Right ventricle myocardium superior (tissue), 1 donor: ENCODE results near the gene SH2D5. TPM values are rescaled to one million over a fixed set of nuclear protein-coding genes. Genes with fewer than 3 reads are reported as not detected.
A peak's percentile ranks its signal among the peaks of the same experiment; 100 is the strongest.

Experiments
- ATAC-seq: fragments of 200-7000 bp; cut with Tn5 transposase; one replicate; pipeline ENCODE4 v1.9.1; 2020; ENCODE audit warnings: mild to moderate bottlenecking; ENCODE audit not compliant: poor library complexity
- DNase-seq: peaks from one replicate; pipeline ENCODE4 v3.0.0-alpha.2; 2020
- intact Hi-C: fragments of 100-400 bp; cut with DNase I; formaldehyde crosslinking; loops from one replicate; pipeline ENCODE4 v1.11.2; 2022
- long read RNA-seq: library from polyadenylated mRNA; unstranded; transcript quantifications from one replicate; pipeline ENCODE4 v2.0.0, GENCODE V29; 2021
- total RNA-seq: library from RNA; stranded (reverse); fragmentation: NEBNext Ultra II Directional; extraction: Animal tissue kit (Norgen Biotek cat#: 25700); gene quantifications from one replicate; pipeline ENCODE4 v1.2.1, GENCODE V29; 2021
- donor health status: DM: no; HTN: yes; CAD: no; lungs with severe emphysema.

SH2D5 gene
- not detected for total RNA-seq
- long read RNA-seq, result 0 reads

GRCh38 chr1:20732588-20733359 is at the start of gene SH2D5:
Gene SH2D5, minus strand, starts transcription at chr1:20732703. Its CDS starts 4,659 bp downstream, at chr1:20728044.
- intact Hi-C loops, result no loop called here
- peak; percentile 63 for DNase-seq

GRCh38 chr1:20775700-20776099 is 43.2 kb upstream of the SH2D5 start:
- no peak for ATAC-seq
- DNase-seq, result no peak
- intact Hi-C loops, result no loop called here

More at GRCh38 chr1:20732588-20733359, at the start of gene SH2D5:
- peak; percentile 75 for ATAC-seq

- intact Hi-C loops, result no loop called here
- DNase-seq (no peak), ATAC-seq (no peak)
These were observed 39.3 kb upstream of the SH2D5 start for GRCh38 chr1:20771780-20772179.

- DNase-seq, result no peak
- intact Hi-C loops, result no loop called here
- ATAC-seq, result no peak
These were observed 38.0 kb upstream of the SH2D5 start for GRCh38 chr1:20770314-20771087.

- intact Hi-C loops, result no loop called here
- DNase-seq, result no peak
- ATAC-seq, result peak; percentile 90
These were observed 34.8 kb upstream of the SH2D5 start for GRCh38 chr1:20767271-20767670.

- intact Hi-C loops, result no loop called here
- DNase-seq, result no peak
- ATAC-seq, result no peak
These were observed 30.9 kb upstream of the SH2D5 start for GRCh38 chr1:20763417-20763816.

- intact Hi-C loops, result no loop called here
- ATAC-seq (no peak), DNase-seq (no peak)
These were observed 27.8 kb upstream of the SH2D5 start for GRCh38 chr1:20760322-20760721.

- intact Hi-C loops, result no loop called here
- ATAC-seq (no peak), DNase-seq (no peak)
These were observed 21.1 kb upstream of the SH2D5 start for GRCh38 chr1:20753589-20753988.

GRCh38 chr1:20751462-20751990 is 19.0 kb upstream of the SH2D5 start:
- ATAC-seq (no peak), DNase-seq (no peak)
- intact Hi-C loops, result no loop called here

GRCh38 chr1:20742671-20743070 is 10.2 kb upstream of the SH2D5 start:
- intact Hi-C loops, result no loop called here
- DNase-seq, result no peak
- ATAC-seq, result no peak

GRCh38 chr1:20740781-20741180 is 8.3 kb upstream of the SH2D5 start:
- ATAC-seq, result no peak
- intact Hi-C loops, result no loop called here
- no peak for DNase-seq

- intact Hi-C loops, result no loop called here
- DNase-seq (no peak), ATAC-seq (no peak)
These were observed 6.7 kb upstream of the SH2D5 start for GRCh38 chr1:20739225-20739624.

- ATAC-seq (no peak), DNase-seq (no peak)
- intact Hi-C loops, result no loop called here
These were observed 3.1 kb upstream of the SH2D5 start for GRCh38 chr1:20735581-20736111.

GRCh38 chr1:20733360-20733975 is 965 bp upstream of the SH2D5 start:
- DNase-seq, result no peak
- ATAC-seq, result no peak
- intact Hi-C loops, result no loop called here

- DNase-seq (peak; percentile 70), ATAC-seq (peak; percentile 86)
- intact Hi-C loops, result no loop called here
These were observed 374 bp downstream of the SH2D5 start for GRCh38 chr1:20732071-20732587.

GRCh38 chr1:20731057-20731991 is 1.2 kb downstream of the SH2D5 start:
- intact Hi-C loops, result no loop called here
- DNase-seq (no peak), ATAC-seq (no peak)

- intact Hi-C loops, result no loop called here
- DNase-seq (no peak), ATAC-seq (no peak)
These were observed 1.8 kb downstream of the SH2D5 start for GRCh38 chr1:20730690-20731056.
